Stimulated activated CD4-positive, alpha-beta T cell treated with anti-CD3 and anti-CD28 coated beads, TNF-alpha, amount 100 ng/mL, for 24 hours (primary cell): ENCODE measurements around the gene HCCS.
"Not testable (repeated sequence)": the region's sequence is repeated elsewhere in the genome, so short reads cannot be mapped to it uniquely, and the experiment has no call there.

Experiments used
- DNase-seq, 3 experiments: peaks; one replicate each; pipeline ENCODE4 v3.0.0-alpha.2; 2020; ENCODE audit warnings: low read depth in 3 of 3

The HCCS gene

DNA sequence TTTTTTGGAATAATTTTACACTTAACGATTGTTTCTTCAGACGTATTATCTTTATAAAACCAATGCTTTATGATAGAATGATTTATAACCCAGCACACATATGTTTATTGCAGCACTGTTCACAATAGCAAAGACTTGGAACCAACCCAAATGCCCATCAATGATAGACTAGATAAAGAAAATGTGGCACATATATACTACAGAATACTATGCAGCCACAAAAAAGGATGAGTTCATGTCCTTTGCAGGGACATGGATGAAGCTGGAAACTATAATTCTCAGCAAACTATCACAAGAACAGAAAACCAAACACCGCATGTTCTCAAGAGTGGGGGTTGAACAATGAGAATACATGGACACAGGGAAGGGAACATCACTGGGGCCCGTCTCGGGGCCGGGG is 12.0 kb downstream of the HCCS start:
- not testable (repeated sequence) for DNase-seq

DNA sequence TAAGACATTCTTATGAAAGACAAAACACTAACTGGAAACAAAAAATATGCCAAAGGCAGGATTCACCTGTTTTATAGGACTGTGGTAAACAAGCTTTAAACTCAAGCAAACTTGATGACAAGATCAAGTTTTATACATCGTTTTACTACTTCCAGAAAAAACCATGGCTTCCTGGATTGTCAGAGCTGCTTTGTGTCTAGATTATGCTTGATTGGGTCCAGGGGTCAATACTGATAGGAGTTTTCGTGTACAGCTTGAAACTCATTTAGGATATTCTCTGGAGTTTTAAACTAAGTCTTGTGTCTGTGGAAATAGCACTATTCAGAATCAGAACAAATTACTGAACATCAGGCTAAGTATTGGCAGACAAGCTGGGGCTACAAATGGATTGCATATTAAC is 13.0 kb downstream of the HCCS start:
- no peak for DNase-seq

DNA sequence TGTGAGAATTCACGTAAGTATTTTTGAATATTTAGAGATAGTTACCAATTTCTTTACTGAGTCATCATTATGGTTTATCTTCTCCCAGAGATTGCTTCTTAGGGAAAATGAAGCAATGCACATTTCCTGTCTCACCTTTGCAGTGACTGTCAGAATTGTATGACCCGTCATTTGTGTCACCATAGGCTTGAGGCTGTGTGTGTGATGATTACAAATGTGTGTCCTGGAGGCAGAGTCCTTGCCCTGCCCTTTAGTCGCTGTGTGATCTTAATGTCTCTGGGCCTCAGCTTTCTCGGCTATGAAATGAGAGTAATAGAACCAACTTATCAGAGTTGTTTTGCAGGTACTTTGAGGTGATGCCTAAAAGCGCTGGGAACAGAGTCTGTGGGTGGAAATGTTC is 13.9 kb downstream of the HCCS start:
- DNase-seq: no peak

DNA sequence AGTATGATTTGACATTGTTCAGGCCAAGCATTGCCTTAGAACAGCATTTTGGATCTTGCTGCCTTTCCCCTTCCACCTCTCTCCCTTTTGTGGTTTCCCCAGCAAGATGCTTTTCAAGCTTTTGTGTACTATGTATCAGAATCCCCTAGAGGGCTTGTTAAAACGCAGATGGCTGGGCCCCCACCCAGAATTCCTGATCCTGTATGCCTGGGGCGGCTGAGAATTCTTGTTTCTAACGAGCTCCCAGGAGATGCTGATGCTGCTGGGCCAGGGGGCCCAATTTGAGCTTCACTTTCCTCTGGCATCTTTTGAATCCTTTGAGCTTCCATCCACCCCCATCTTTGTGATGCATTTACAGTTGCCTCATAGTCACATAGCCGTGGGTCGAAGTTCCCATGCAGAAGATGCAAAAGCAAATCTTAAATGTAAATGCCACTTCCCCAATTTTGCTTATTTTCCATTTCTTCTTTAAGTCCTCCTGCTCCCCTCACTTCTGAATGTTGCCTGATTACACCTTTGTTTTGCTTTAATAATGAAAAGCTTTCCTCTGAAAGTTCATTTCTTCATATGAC is 18.5 kb downstream of the HCCS start:
- DNase-seq: no peak

DNA sequence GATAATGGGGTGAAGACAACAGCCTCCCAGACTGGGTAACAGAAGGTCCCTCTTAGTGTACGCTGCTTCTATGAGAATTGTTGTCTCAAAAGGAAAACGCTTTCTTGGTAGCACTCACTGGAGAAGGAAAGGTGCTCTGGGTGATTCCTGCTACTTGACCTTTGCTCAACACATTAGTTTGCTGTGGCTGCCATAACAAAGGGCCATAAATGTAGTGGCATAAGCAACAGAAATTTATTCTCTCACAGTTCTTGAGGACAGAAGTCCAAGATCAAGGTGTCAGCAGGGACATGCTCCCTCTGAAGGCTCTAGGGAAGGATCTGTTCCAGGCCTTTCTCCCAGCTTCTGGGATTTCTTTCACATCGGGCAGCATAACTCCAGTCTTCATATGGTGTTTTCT is 19.0 kb downstream of the HCCS start:
- no peak for DNase-seq

DNA sequence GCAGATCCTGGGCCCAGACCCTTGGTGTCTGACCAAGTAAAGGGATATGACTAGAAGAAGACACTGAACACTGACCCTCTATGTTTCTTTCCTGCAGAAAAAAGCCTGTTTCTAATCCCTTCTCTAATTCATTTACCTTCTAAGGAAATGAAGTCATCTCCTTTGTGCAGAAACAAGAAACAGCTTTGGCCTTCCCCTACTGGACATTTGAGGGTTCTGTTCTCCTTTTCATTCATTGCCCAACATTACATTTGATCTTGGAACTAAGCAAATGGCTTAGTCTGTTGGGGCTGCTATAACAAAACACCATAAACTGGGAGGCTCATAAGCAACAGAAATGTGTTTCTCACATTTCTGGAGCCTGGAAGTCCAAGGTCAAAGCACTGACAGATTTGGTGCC is 20.0 kb downstream of the HCCS start:
- no peak for DNase-seq

DNA sequence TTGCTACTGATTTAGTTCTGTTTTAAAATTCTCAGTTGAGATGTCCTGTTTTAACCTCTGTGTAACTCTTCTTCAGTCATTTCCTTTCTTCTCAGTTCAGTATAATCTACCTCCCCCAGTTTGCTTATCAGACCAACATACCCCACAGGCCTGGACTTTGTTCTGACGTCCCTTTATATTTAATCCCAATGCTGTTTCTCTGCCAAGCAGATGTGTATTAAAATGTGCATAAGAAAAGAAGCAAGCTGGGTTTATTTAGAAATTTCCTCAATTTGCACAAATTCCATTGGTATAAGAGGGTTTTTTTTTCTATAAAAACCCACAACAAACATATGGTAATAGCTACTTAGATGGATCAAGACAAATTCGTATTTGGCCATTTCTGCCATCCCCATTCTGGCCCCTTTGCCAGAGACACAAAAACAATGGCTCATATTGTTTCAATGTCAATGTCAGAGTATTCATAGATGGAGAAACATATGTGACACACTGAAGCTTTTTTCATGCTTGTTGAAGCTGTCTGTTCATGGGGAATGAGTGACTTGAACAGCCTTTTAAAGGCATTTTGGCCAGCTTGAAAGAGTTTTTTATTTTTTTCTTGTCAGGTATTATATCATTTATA is 24.5 kb downstream of the HCCS start:
- no peak for DNase-seq

DNA sequence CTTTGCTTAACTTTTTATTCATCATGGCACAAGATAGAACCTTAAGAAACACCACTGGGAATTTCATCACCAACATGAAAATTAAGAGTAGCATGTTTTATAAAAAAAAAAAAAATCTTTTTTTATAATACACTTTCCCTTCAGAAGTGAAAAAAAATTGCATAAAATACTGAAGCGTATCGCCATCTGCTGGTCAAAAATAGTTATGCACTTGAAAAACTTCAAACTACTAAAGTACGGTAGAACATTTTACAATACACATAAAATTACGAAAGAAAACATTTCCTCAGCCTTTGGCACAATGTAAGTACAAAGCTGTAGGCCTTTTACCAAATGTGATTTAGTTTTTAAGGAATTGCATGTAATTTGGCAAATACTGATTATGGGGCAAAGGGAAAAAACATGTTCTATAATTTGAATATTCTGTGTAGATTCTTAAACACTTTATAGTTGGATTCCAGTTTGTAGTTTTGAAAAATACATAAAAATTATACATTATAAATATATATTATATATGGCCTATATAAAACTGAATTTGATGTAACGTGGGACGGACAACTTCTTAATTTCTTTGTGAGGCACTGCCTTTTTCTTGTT is 26.5 kb downstream of the HCCS start:
- DNase-seq: peak in 1 of 3 experiments; percentile 0

DNA sequence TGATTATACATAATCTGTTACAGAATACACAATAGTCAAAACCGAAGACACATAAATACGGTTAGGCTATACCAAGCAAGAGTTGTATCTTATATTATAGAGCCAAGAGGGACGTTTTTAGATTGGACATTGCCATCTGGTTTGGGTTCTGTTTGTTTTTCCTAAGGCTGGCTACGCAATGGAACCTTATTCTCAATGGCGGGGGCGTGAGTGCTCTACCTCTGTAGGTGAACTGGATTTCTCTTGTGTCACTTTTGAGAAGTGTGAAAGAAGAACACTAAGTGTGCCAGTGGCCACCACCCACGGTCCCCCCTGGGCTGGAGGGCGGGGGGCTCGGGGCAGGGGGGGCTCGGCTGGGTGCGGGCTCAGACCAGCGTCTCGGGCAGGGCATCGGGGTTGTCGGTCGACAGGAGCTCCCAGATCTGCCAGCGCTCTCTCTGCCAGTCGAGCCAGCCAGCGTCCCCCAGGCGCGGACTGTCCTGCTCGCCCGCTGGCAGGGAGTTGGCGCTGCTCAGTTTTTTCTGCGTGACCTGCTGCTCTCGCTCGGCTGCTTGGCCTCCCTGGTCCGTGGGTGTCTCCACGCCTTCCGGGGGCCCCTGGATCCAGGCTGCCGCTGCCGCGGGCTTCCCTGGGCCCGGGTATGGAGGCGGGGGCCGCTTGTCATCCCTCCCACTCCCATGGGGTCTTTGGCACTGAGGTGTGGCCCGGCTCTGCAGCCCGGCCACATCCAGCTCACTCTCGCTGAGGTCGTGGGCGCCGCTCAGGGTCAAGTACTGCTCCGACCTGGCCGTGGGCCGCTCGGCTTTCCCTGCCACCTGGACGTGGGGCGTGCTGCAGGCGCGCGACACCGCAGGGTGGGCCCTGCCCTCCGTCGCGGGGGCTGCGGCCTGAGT is 27.6 kb downstream of the HCCS start:
- no peak for DNase-seq

DNA sequence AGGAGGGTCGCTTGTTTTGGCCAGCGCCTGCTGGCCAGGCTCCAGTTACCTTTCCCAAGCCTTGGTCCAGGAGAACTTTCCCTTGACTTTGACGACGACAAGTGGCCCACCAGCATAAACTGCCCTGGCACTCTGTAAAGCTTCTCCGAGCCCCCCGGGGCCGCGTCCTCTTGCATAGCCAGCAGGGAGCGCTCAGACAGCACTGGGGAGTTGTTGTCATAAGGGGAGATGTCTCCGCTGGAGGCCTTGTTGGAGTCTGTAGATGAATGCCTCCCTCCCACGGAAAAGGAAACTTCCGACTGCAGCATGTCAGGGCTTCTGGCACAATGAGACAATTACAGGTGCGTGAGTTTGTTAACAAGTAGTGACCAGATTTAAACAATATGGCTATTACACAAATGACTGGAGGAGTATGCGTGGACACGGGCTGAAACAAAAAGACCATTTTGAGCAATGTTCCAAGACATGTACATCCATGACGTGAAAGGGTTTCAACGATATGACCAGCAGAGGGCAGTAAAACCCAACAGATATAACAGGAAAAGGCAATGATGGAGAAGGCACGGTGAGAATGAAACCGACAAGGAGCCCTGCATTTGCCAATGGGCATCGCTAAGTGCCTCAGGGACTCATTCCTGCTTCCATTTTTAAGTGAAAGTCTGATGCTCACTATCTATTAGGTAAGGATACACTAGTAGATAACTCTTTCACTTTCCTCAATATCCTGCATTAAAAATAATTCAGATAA is 33.0 kb downstream of the HCCS start:
- peak in 2 of 3 experiments; percentile 1 to 15 for DNase-seq

DNA sequence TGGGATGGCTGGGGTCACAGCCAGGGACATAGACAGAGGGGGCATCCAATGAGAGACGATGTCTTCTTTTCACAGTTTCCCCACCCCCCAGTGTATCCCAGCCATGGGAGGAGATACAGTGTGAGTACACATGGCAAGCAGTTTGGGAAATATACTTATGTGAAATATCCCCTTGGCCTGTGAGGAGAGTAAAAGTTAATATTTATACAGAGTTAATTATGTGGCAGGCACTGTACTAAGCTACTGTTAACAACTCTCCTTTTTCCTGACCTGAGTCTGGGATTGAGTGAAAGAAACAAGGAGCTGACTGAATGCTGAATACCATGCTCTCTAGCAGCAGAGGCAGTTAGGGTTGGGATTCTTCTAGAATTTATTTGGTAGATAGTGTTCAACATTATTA is 35.3 kb downstream of the HCCS start:
- DNase-seq: no peak

DNA sequence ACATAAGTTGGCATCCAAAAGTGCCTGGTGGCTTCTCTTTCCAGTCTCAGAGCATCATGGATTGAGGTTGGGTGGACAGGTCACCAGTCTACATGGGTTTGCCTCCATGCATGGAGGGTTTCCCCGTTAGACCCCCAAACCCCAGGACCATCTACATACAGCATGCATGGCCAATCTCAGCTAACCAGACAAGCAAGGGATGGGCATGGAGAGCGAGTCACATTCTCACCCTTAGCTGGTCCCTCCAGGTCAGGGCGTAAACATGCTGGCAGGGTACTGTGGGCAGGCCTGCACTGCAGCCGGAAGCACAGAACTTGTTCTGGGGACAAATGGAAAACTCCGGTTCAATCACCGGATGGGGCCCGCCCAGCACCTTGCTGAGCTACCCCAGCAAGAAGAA is 37.3 kb downstream of the HCCS start:
- DNase-seq: no peak

DNA sequence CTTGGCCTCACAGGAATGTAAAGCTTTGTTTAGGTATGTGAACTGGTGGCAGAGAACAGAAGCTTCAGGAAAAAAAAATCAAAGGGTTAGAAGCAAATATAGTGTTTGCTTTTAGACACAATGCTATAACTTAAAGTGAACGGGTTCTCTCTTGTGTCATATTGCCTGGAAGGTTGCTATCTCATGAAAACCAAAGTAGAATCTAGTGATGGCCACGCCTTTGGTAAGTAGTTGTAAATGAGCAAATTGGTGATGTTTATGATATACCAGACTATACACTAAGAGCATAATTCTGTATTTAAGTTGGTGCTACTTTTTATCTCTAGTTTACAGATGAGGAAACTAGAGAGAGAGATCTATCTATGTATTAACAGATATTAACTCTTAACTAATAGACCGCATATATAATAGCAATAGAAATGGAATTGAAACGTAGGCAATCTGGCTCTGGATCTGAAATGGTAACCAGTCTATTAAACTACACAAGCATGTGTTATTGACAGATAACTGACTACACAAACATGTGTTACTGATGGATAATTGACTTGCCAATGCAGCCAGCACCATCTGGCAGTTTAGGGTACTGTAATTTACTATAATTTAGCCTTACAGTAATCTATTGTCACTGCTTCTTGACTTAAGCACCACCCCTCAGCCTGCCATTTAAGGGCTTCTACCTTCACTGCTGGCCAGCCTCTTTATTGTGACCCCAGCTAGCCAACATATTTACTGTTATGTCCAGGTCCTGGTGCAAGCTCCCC is 40.8 kb downstream of the HCCS start:
- no peak for DNase-seq

DNA sequence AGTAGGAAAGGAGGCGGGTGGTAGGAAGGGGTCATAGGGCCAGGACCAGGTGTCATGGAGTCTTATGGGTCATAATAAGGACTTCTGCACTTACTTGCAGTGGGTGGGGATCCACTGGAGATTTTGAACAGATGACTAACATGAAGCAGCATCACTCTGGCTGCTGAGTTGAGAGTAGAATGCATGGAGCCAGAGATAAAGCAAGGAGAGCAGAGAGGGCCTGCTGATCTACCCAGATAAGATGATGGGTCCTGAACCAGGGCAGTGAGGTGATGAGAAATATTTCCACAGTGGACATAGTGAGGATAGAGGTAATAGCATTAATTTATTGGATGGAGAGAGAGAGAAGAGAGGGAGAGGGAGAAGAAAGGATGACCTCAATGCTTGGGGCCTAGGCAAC is 48.0 kb downstream of the HCCS start:
- DNase-seq: no peak

DNA sequence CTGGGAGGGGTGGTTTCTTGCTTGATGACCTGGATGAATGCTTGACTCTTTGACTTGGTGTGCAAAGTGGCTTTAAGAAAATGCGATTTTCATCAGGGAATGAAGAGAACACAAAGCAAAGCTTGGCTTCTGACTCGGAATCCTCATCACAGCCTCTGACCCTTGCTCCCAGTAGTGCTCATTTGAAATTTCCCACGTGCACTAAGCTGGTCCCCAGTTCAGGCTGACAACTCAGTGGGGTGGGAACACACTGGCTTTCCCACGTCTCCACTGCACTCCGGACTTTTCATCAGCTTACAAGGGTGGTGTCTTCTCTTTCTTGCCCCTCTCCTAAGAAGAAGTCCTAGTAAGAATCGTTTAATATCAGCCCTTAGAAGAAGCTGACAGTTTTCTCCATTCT is 53.3 kb downstream of the HCCS start:
- DNase-seq: no peak

DNA sequence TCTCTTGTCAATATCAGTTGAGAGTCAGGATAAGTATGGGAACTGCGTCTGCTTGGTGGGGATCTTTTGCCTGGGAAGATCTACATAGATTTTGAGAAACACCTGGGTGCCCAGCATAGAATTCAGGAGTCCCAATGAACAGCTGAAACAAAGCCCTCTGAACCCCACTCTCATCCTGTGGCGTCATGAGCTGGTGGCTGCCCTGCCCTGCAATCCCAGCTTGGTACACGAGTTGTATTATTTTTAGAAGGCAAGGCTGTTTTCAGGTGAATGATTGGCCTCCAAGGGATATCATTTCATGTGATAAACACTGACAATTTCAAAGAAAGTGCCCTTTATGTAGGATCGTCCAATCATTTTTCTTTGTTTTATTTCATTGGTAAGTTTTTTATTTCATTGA is 60.8 kb downstream of the HCCS start:
- DNase-seq: no peak

DNA sequence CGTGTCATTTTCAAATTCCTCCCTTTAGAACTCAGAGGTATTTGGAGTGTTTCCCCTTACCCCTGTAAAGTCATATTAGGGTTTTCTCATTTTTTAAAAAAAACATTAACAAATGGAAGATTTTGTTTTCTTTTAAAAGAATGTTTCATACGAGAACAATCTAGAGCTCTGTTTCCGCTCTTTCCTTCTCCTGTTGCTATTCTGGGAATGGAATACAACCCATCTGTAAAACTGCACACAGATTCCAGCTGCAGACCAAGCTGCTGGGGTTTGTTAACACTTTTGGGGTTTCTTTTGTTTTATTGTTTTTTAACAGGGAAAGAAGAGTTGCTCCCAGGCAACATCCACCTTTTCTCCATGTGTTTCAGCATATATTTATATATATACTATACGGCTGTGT is 61.3 kb downstream of the HCCS start:
- no peak for DNase-seq
